GM12878 (cell line): ENCODE results near the gene LARP6. TPM values are rescaled to one million over a fixed set of nuclear protein-coding genes. Genes with fewer than 3 reads are reported as not detected.

Experiments
- ATAC-seq: fragments of 200-7000 bp; cut with Tn5 transposase; 3 replicates; pipeline ENCODE4 v1.9.1; 2020; ENCODE audit warnings: mild to moderate bottlenecking, moderate library complexity
- BruUV-seq: library from RNA; stranded (reverse); fragments of 400-500 nt; replicated peaks from 2 replicates; lab custom pipeline; 2021; lab: Mats Ljungman, UMichigan
- CTCF ChIA-PET: fragments of 300-600 bp; sonication (Branson Sonifier 250); formaldehyde crosslinking; extraction: SDS; loops from one replicate; lab custom pipeline; 2021; ENCODE audit warnings: inconsistent platforms; lab: Yijun Ruan, JAX
- POLR2A ChIA-PET: fragments of 350-600 bp; formaldehyde crosslinking; extraction: SDS; loops from one replicate; lab custom pipeline; 2021; ENCODE audit warnings: inconsistent platforms; lab: Charles Lee
- RAD21 ChIA-PET: fragments of 300-600 bp; sonication (Branson Sonifier 250); formaldehyde crosslinking; loops from one replicate; lab custom pipeline; 2023; ENCODE audit warnings: antibody characterized with exemption; ENCODE audit not compliant: unreplicated experiment; lab: Charles Lee
- SMC1A ChIA-PET: fragments of 300-600 bp; sonication (Branson Sonifier 250); formaldehyde crosslinking; loops from one replicate; lab custom pipeline; 2023; ENCODE audit not compliant: unreplicated experiment, uncharacterized antibody; lab: Charles Lee
- DNase-seq: peaks from one replicate; pipeline ENCODE4 v3.0.0-alpha.2; 2011; ENCODE audit warnings: low read depth, low spot score
- FAIRE-seq: peaks from 3 replicates; lab custom pipeline; 2011; peaks lifted over from hg19 to GRCh38; lab: Jason Lieb, UNC
- H2AFZ ChIP-seq: 2 replicates; pipeline ENCODE4 v1.6.0; 2011; ENCODE audit warnings: low read depth, low read length, control low read depth; ENCODE audit not compliant: control insufficient read depth
- H3K27ac ChIP-seq: 2 replicates; pipeline ENCODE4 v1.5.1; 2011; ENCODE audit warnings: control low read depth; ENCODE audit not compliant: control insufficient read depth, insufficient read depth
- H3K27me3 ChIP-seq, 2 experiments: replicated peaks in 1 of 2; 2 replicates each; pipeline versions ENCODE4 v1.6.0 to v1.6.1; 2011; ENCODE audit warnings: low read length in 1 of 2; ENCODE audit not compliant: control insufficient read depth in 2 of 2, insufficient read depth in 2 of 2
- H3K36me3 ChIP-seq, 2 experiments: 2 replicates each; pipeline ENCODE4 v1.5.1; 2011; ENCODE audit warnings: low read length in 1 of 2; ENCODE audit not compliant: control insufficient read depth in 2 of 2, insufficient read depth in 2 of 2
- H3K4me1 ChIP-seq: 2 replicates; pipeline ENCODE4 v1.6.1; 2011; ENCODE audit warnings: mild to moderate bottlenecking, low read length, moderate library complexity, mixed read lengths; ENCODE audit not compliant: control insufficient read depth, insufficient read depth
- H3K4me2 ChIP-seq: 2 replicates; pipeline ENCODE4 v1.6.0; 2011; ENCODE audit warnings: control low read depth; ENCODE audit not compliant: control insufficient read depth, insufficient read depth
- H3K4me3 ChIP-seq: fragments of 200-600 bp; sonication (generic); 2 replicates; pipeline ENCODE4 v1.5.1; 2016
- H3K79me2 ChIP-seq: 2 replicates; pipeline ENCODE4 v1.6.0; 2011; ENCODE audit warnings: low read length; ENCODE audit not compliant: control insufficient read depth, insufficient read depth
- H3K9ac ChIP-seq: 2 replicates; pipeline ENCODE4 v1.8.0; 2011; ENCODE audit warnings: low read length, control low read depth, mixed read lengths; ENCODE audit not compliant: control insufficient read depth, insufficient read depth
- H3K9me3 ChIP-seq: replicated peaks from 3 replicates; pipeline ENCODE4 v1.5.1; 2011; ENCODE audit warnings: mild to moderate bottlenecking, low read length; ENCODE audit not compliant: control insufficient read depth, insufficient read depth
- H4K20me1 ChIP-seq: 2 replicates; pipeline ENCODE4 v1.6.0; 2011; ENCODE audit not compliant: control insufficient read depth, insufficient read depth
- ASH2L ChIP-seq: fragments of 300-600, 200-600 bp; sonication (generic); IDR thresholded peaks from 2 replicates; pipeline ENCODE4 v1.6.1; 2017; ENCODE audit warnings: low read depth, mild to moderate bottlenecking, borderline replicate concordance
- BCLAF1 ChIP-seq: fragments of 450-650 bp; IDR thresholded peaks from 2 replicates; pipeline ENCODE4 v1.6.1; 2017; ENCODE audit warnings: antibody characterized with exemption, mild to moderate bottlenecking, moderate library complexity
- CHD2 ChIP-seq: IDR thresholded peaks from 2 replicates; pipeline ENCODE4 v1.6.1; 2011; ENCODE audit warnings: low read depth, low read length, improper control_type of control experiment, borderline replicate concordance
- E2F4 ChIP-seq: IDR thresholded peaks from 2 replicates; pipeline ENCODE4 v1.6.1; 2012; ENCODE audit warnings: low read depth, low read length, improper control_type of control experiment
- GATAD2B ChIP-seq: fragments of 450-650 bp; conservative IDR thresholded peaks from 2 replicates; pipeline ENCODE4 v1.6.1; 2017; ENCODE audit warnings: low read depth, mild to moderate bottlenecking, moderate library complexity
- MAX ChIP-seq: IDR thresholded peaks from 2 replicates; pipeline ENCODE4 v1.6.1; 2012; ENCODE audit warnings: low read depth, low read length, improper control_type of control experiment
- MYC ChIP-seq: IDR thresholded peaks from 2 replicates; pipeline ENCODE4 v1.6.1; 2011; ENCODE audit warnings: mild to moderate bottlenecking, low read length, moderate library complexity, inconsistent platforms; ENCODE audit not compliant: insufficient read depth, insufficient replicate concordance, insufficient read length, severe bottlenecking
- NFXL1 ChIP-seq: fragments of 450-650 bp; IDR thresholded peaks from 2 replicates; pipeline ENCODE4 v1.6.1; 2017; ENCODE audit warnings: antibody characterized with exemption, mild to moderate bottlenecking, borderline replicate concordance
- NR2C1 ChIP-seq: fragments of 450-650 bp; IDR thresholded peaks from 2 replicates; pipeline ENCODE4 v1.6.1; 2017; ENCODE audit warnings: antibody characterized with exemption, mild to moderate bottlenecking, moderate library complexity
- POLR2AphosphoS5 ChIP-seq: IDR thresholded peaks from 2 replicates; pipeline ENCODE4 v1.6.1; 2011; ENCODE audit warnings: mild to moderate bottlenecking, low read length, inconsistent platforms
- SIN3A ChIP-seq: IDR thresholded peaks from 2 replicates; pipeline ENCODE4 v1.6.1; 2012; ENCODE audit warnings: low read depth, low read length, improper control_type of control experiment
- SKIL ChIP-seq: fragments of 450-650 bp; IDR thresholded peaks from 2 replicates; pipeline ENCODE4 v1.6.1; 2017; ENCODE audit warnings: mild to moderate bottlenecking, low read depth, inconsistent platforms; ENCODE audit not compliant: poor library complexity, severe bottlenecking
- TCF12 ChIP-seq: IDR thresholded peaks from 2 replicates; pipeline ENCODE4 v1.6.1; 2011; ENCODE audit warnings: low read depth, mild to moderate bottlenecking, low read length
- ZBTB4 ChIP-seq: fragments of 450-650 bp; formaldehyde crosslinking; IDR thresholded peaks from 2 replicates; pipeline ENCODE4 v1.4.0; 2022; ENCODE audit warnings: mild to moderate bottlenecking, moderate library complexity
- ZNF622 ChIP-seq: fragments of 450-650 bp; IDR thresholded peaks from 2 replicates; pipeline ENCODE4 v1.6.1; 2017; ENCODE audit warnings: mild to moderate bottlenecking, inconsistent platforms
- WGBS: methylation state at CpG from one replicate; pipeline ENCODE4 v1.1.6; 2016; ENCODE audit warnings: low lambda C conversion rate; ENCODE audit not compliant: insufficient replicate concordance, insufficient coverage; ENCODE audit errors: missing lambda C conversion rate; 5-methylcytosine and 5-hydroxymethylcytosine counted together
- in situ Hi-C: fragments of 300-500 bp; cut with MboI; formaldehyde crosslinking; loops from 9 replicates; pipeline ENCODE4 v1.14.3; 2018; ENCODE audit warnings: mixed read lengths
- intact Hi-C: fragments of 100-400 bp; cut with micrococcal nuclease; formaldehyde crosslinking; loops from one replicate; pipeline ENCODE4 v1.14.2; 2022; ENCODE audit not compliant: unreplicated experiment
- polyA plus RNA-seq, 11 experiments: library from polyadenylated mRNA; depleted of rRNA in 4 of 11; unstranded in 6 of 11; stranded (reverse) in 5 of 11; fragments of >200 nt; fragmentation: Nextera tagmentation in 4 of 11; fragmentation: Illumina TruSeq in 1 of 11; extraction: Ambion mirVana in 4 of 11; extraction: Trizol in 1 of 11; gene quantifications; 1 replicate in 1 of 11; 2 replicates in 10 of 11; pipeline versions ENCODE4 v1.2.1 to v1.2.3, GENCODE V29; 2011 to 2016; ENCODE audit warnings: inconsistent platforms in 2 of 11, missing spikeins in 2 of 11, low read depth in 1 of 11
- total RNA-seq, 4 experiments: library from RNA; depleted of rRNA in 3 of 4; stranded (reverse); fragments of >200 nt in 3 of 4; fragmentation: Illumina TruSeq in 1 of 4; extraction: Trizol in 1 of 4; gene quantifications; 2 replicates each; pipeline versions ENCODE4 v1.2.1 to v1.2.3, GENCODE V29; 2013 to 2021

Gene LARP6
- total and polyA plus RNA-seq, 10 of the 15 experiments (the other 5 are each of a cell fraction or from before 2014, with no cell fraction given) = 0.74 to 14.6 (median 3.9) TPM

GRCh38 chr15:70835415-70835814 is 18.5 kb downstream of the LARP6 start:
- Histone ChIP-seq H3K9ac (no peak overlapping the region), H2AFZ (no peak overlapping the region), H3K36me3 (no peaks in the 10 kb centered on the region), H3K4me1 (no peaks in the 10 kb centered on the region), H4K20me1 (no peaks in the 10 kb centered on the region), H3K27me3 (no peaks in the 10 kb centered on the region), H3K9me3 (no peaks in the 10 kb centered on the region), H3K4me2 (no peak overlapping the region), H3K4me3 (no peak overlapping the region), H3K27ac (no peak overlapping the region), H3K79me2 (no peaks in the 10 kb centered on the region)
- RAD21 ChIA-PET = no interaction called here
- BruUV-seq = no TSS peak
- SMC1A ChIA-PET = no interaction called here
- CTCF ChIA-PET = interaction anchor here (0.6 kb wide), 1 partner anchor 241 kb away, joined by 3 read pairs; no protein-coding TSS in a partner anchor
- ATAC-seq (no peak), DNase-seq (no peak), FAIRE-seq (no peak)
- in situ Hi-C loops = no loop called here
- POLR2A ChIA-PET = no interaction called here
- WGBS = 75% methylated on average over 6 of the region's 6 CpGs
- intact Hi-C loops = no loop called here
- TF ChIP-seq ZBTB4 (CRISPR knock-in tag) (no peak), SIN3A (no peak), MYC (no peak), BCLAF1 (no peak), SKIL (no peak), CHD2 (no peak), NFXL1 (no peak), TCF12 (no peak), ZNF622 (no peak), E2F4 (no peak), GATAD2B (no peak), NR2C1 (no peak), MAX (no peak), ASH2L (no peak), POLR2AphosphoS5 (no peak)
